ENCODE data around the gene MYH7. TPM values are rescaled to one million over a fixed set of nuclear protein-coding genes. Genes with fewer than 3 reads are reported as not detected.

MYH7 gene
- total RNA-seq, 1 experiment from 2014 or later: not detected

DNA sequence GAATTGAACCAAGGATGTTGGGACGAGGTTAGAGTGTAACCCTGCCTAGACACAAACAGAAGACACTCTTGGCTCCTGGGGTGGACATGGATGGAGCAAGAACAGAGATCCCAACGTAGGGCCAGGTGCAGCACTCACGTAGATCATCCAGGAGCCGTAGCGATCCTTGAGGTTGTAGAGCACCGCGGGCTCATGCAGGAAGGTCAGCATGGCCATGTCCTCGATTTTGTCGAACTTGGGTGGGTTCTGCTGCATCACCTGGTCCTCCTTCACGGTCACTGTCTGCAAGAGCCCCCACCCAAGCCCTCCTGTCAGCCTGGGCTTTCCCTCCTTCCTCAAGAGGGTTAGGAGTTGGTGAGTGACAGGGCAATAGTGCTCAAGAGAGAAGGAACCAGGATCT lies 2.5 kb downstream of the MYH7 start (continued):
- TF ChIP-seq, protein P1, sequence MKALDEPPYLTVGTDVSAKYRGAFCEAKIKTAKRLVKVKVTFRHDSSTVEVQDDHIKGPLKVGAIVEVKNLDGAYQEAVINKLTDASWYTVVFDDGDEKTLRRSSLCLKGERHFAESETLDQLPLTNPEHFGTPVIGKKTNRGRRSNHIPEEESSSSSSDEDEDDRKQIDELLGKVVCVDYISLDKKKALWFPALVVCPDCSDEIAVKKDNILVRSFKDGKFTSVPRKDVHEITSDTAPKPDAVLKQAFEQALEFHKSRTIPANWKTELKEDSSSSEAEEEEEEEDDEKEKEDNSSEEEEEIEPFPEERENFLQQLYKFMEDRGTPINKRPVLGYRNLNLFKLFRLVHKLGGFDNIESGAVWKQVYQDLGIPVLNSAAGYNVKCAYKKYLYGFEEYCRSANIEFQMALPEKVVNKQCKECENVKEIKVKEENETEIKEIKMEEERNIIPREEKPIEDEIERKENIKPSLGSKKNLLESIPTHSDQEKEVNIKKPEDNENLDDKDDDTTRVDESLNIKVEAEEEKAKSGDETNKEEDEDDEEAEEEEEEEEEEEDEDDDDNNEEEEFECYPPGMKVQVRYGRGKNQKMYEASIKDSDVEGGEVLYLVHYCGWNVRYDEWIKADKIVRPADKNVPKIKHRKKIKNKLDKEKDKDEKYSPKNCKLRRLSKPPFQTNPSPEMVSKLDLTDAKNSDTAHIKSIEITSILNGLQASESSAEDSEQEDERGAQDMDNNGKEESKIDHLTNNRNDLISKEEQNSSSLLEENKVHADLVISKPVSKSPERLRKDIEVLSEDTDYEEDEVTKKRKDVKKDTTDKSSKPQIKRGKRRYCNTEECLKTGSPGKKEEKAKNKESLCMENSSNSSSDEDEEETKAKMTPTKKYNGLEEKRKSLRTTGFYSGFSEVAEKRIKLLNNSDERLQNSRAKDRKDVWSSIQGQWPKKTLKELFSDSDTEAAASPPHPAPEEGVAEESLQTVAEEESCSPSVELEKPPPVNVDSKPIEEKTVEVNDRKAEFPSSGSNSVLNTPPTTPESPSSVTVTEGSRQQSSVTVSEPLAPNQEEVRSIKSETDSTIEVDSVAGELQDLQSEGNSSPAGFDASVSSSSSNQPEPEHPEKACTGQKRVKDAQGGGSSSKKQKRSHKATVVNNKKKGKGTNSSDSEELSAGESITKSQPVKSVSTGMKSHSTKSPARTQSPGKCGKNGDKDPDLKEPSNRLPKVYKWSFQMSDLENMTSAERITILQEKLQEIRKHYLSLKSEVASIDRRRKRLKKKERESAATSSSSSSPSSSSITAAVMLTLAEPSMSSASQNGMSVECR (CRISPR knock-in tag; IDR thresholded peaks at IDR 0.05; ENCODE audit: borderline replicate concordance): no peak
- no peak for TF ChIP-seq ZNF121 (CRISPR knock-in tag; IDR thresholded peaks at IDR 0.05)
- TF ChIP-seq, protein P2, sequence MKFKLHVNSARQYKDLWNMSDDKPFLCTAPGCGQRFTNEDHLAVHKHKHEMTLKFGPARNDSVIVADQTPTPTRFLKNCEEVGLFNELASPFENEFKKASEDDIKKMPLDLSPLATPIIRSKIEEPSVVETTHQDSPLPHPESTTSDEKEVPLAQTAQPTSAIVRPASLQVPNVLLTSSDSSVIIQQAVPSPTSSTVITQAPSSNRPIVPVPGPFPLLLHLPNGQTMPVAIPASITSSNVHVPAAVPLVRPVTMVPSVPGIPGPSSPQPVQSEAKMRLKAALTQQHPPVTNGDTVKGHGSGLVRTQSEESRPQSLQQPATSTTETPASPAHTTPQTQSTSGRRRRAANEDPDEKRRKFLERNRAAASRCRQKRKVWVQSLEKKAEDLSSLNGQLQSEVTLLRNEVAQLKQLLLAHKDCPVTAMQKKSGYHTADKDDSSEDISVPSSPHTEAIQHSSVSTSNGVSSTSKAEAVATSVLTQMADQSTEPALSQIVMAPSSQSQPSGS (CRISPR knock-in tag; IDR thresholded peaks at IDR 0.05; ENCODE audit: borderline replicate concordance, low read depth): no peak

DNA sequence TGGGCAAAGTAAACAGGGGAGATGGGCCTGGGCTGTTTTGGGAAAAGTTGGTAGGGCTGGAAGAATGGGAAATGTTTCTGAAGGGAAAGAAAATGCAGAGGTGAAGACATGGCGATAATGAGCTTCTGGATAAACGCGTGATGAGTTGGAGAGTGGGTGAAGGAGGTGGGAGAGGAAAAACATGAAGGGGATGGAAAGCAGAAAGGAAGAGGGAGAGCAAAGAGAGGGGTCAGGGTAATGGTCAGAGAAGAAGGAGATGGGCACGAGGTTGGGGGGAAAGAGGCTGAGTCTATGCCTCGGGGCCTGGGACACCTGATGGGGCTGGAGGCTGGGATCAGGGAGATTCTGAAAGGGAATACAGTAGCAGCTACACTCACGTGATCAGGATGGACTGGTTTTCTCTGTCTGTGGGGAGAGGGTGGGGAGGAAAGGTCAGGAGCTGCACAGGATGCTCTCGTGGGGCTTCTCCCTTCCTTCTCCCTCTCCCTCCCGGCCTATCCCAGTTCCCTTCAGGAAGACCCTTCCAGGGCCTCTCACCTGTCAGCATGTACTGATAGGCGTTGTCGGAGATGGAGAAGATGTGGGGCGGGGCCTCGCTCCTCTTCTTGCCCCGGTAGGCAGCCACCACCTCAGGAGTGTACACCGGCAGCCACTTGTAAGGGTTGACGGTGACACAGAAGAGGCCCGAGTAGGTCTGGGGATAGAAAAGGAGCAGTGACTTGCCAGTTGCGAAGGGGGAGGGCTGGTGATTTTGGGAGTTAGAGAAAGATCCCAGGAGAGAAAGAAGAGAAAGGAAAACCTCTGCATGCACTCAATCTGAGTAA lies 3.1 kb downstream of the MYH7 start:
- DNase-seq (ENCODE audit: low spot score) (no peak), ATAC-seq (no peak)
- no peak overlapping the region for H3K27ac Mint-ChIP-seq
- no peaks in the 10 kb centered on the region for H3K4me1 Mint-ChIP-seq
- H3K4me3 Mint-ChIP-seq: no peak overlapping the region
- no peaks in the 10 kb centered on the region for H3K9me3 Mint-ChIP-seq
- ChIA-PET CTCF (interaction anchor here (0.8 kb wide), 1 partner anchor 127 kb away, joined by 3 read pairs; no protein-coding TSS in a partner anchor), POLR2A (no interaction called here)
- H3K36me3 Mint-ChIP-seq: no peaks in the 10 kb centered on the region
- peaks cover 42% of the 10 kb centered on the region for H3K27me3 Mint-ChIP-seq (ENCODE audit: low read depth)
- TF ChIP-seq, protein P3, sequence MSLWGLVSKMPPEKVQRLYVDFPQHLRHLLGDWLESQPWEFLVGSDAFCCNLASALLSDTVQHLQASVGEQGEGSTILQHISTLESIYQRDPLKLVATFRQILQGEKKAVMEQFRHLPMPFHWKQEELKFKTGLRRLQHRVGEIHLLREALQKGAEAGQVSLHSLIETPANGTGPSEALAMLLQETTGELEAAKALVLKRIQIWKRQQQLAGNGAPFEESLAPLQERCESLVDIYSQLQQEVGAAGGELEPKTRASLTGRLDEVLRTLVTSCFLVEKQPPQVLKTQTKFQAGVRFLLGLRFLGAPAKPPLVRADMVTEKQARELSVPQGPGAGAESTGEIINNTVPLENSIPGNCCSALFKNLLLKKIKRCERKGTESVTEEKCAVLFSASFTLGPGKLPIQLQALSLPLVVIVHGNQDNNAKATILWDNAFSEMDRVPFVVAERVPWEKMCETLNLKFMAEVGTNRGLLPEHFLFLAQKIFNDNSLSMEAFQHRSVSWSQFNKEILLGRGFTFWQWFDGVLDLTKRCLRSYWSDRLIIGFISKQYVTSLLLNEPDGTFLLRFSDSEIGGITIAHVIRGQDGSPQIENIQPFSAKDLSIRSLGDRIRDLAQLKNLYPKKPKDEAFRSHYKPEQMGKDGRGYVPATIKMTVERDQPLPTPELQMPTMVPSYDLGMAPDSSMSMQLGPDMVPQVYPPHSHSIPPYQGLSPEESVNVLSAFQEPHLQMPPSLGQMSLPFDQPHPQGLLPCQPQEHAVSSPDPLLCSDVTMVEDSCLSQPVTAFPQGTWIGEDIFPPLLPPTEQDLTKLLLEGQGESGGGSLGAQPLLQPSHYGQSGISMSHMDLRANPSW (CRISPR knock-in tag; conservative IDR thresholded peaks at IDR 0.05; ENCODE audit: low read depth): no peak

DNA sequence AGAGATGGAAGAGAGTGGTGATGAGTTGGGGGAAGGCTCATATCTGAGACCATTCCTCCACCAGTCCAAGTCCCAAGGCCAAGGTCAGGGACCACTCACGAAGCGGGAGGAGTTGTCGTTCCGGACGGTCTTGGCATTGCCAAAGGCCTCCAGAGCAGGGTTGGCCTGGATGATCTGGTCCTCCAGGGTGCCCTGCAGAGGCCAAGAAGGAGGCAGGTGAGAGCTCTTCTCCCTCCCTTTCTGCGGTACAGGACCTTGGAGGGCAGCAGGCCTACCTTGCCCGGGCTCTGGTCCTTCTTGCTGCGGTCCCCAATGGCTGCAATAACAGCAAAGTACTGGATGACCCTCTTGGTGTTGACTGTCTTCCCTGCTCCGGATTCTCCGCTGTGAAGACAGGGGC lies 4.0 kb downstream of the MYH7 start:
- DNase-seq (ENCODE audit: low spot score) (no peak), ATAC-seq (no peak)
- H3K9me3 Mint-ChIP-seq: no peaks in the 10 kb centered on the region
- no peaks in the 10 kb centered on the region for H3K36me3 Mint-ChIP-seq
- ChIA-PET POLR2A (no interaction called here), CTCF (interaction anchor here (0.8 to 1.8 kb wide), 3 partner anchors 52 to 128 kb away, joined by 3 to 4 read pairs (median 3); partner anchors contain the start of gene CMTM5)
- H3K4me3 Mint-ChIP-seq: no peak overlapping the region
- no peaks in the 10 kb centered on the region for H3K4me1 Mint-ChIP-seq
- H3K27ac Mint-ChIP-seq: no peak overlapping the region
- H3K27me3 Mint-ChIP-seq (ENCODE audit: low read depth): peaks cover 44% of the 10 kb centered on the region
- no peak for TF ChIP-seq EMX1 (CRISPR knock-in tag; IDR thresholded peaks at IDR 0.05)

DNA sequence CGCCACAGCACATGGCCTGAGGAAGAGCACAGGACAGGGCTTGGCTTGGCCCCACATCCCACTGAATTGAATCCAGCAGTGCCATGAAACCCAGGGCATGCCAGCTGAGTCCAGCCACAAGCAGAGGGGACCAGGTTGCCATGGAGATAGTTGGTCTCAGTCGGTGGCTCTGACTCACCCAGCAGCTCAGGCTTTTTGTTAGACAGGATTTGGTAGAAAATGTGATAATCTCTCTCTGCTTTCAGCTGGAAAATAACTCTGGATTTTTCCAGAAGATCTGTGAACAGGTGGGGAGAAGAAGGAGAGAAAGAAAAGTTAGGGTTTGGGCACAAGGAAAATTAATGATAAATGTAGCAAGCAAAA lies 4.8 kb downstream of the MYH7 start:
- no peaks in the 10 kb centered on the region for H3K36me3 Mint-ChIP-seq
- no peak overlapping the region for H3K4me3 Mint-ChIP-seq
- no peaks in the 10 kb centered on the region for H3K4me1 Mint-ChIP-seq
- CTCF ChIA-PET: interaction anchor here (1.0 to 1.9 kb wide), 5 partner anchors 26 to 104 kb away, joined by 3 to 5 read pairs (median 3); partner anchors contain the start of gene CMTM5
- TF ChIP-seq, protein P4, sequence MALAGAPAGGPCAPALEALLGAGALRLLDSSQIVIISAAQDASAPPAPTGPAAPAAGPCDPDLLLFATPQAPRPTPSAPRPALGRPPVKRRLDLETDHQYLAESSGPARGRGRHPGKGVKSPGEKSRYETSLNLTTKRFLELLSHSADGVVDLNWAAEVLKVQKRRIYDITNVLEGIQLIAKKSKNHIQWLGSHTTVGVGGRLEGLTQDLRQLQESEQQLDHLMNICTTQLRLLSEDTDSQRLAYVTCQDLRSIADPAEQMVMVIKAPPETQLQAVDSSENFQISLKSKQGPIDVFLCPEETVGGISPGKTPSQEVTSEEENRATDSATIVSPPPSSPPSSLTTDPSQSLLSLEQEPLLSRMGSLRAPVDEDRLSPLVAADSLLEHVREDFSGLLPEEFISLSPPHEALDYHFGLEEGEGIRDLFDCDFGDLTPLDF (CRISPR knock-in tag; IDR thresholded peaks at IDR 0.05): no peak
- no peak for TF ChIP-seq HMGA2 (CRISPR knock-in tag; IDR thresholded peaks at IDR 0.05)
- TF ChIP-seq, protein P5, sequence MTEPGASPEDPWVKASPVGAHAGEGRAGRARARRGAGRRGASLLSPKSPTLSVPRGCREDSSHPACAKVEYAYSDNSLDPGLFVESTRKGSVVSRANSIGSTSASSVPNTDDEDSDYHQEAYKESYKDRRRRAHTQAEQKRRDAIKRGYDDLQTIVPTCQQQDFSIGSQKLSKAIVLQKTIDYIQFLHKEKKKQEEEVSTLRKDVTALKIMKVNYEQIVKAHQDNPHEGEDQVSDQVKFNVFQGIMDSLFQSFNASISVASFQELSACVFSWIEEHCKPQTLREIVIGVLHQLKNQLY (CRISPR knock-in tag; IDR thresholded peaks at IDR 0.05): no peak
- no peak for ATAC-seq
- no peak for DNase-seq (ENCODE audit: low spot score)
- no peak overlapping the region for H3K27ac Mint-ChIP-seq
- POLR2A ChIA-PET: no interaction called here
- peaks cover 46% of the 10 kb centered on the region for H3K27me3 Mint-ChIP-seq (ENCODE audit: low read depth)
- H3K9me3 Mint-ChIP-seq: no peaks in the 10 kb centered on the region

Data from WTC11 (cell line).